ENCODE data around the gene HAPLN3.

Gene HAPLN3

GRCh38 chr15:88865498-88866099 is 29.7 kb downstream of the HAPLN3 start:
- in situ Hi-C loops (cut with MboI; ENCODE audit: low sequenced_read_pairs), result no loop called here

DNA sequence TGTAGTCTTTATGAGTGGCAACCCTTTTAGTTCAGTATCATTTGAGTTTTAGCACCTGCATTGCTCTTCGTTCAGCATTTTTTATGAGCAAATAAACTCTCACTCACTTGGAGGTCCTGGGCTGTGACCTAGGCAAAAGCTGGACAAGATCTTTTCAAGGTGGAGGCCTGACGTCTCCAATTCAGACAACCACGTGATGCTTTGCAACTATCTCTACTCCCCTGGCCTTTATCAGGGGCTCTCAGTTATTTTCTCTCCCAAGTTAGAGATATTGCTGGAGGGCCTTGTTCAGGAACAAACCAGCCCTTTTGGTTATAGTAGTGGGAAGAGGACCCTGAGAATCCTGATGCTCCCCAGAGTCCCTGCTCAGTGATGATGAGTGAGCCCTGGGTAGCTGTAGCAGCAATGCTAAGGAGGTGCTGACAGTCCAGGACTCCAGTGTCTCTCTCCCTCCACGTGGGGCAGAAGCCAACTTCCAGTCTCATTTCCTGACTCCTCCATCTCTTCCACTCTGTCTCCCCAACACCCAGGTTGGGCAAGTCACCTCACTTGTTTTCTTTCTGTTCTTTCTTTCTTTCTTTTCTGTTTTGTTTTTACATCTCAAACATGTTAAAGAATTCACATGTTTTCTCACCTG is 30.4 kb downstream of the HAPLN3 start:
- in situ Hi-C loops (cut with MboI; ENCODE audit: low sequenced_read_pairs), result no loop called here

DNA sequence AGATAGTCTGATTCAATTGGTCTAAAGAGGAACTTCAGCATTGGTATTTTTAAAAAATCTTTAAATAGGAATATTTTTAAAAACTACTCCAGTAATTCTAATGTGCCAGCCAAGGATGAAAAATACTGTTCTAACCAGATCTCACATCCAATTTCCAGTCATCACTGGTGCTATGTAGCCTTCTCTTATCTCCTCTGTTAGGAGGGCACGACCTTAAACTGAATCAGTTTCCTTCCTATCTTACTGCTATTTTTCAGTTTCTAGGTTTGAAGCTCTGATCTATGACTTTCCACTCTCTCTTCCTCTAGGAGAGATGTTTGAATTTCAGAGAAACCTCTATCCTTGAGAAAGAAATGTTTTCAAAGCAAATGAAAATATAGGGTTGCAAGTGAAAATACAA is 31.9 kb downstream of the HAPLN3 start:
- in situ Hi-C loops (cut with MboI; ENCODE audit: low sequenced_read_pairs), result no loop called here

- in situ Hi-C loops (cut with MboI; ENCODE audit: low sequenced_read_pairs), result no loop called here
Observed at GRCh38 chr15:88860212-88860611, 35.1 kb downstream of the HAPLN3 start.

- in situ Hi-C loops (cut with MboI; ENCODE audit: low sequenced_read_pairs), result no loop called here
Observed at GRCh38 chr15:88859550-88859949, 35.8 kb downstream of the HAPLN3 start.

GRCh38 chr15:88858934-88859333 is 36.4 kb downstream of the HAPLN3 start:
- in situ Hi-C loops (cut with MboI; ENCODE audit: low sequenced_read_pairs), result no loop called here

GRCh38 chr15:88852476-88852875 is 42.9 kb downstream of the HAPLN3 start:
- in situ Hi-C loops (cut with MboI; ENCODE audit: low sequenced_read_pairs), result no loop called here

- in situ Hi-C loops (cut with MboI; ENCODE audit: low sequenced_read_pairs), result no loop called here
Observed at GRCh38 chr15:88849376-88850072, 45.8 kb downstream of the HAPLN3 start.

GRCh38 chr15:88848203-88848602 is 47.1 kb downstream of the HAPLN3 start:
- in situ Hi-C loops (cut with MboI; ENCODE audit: low sequenced_read_pairs), result no loop called here

- in situ Hi-C loops (cut with MboI; ENCODE audit: low sequenced_read_pairs), result no loop called here
Observed at GRCh38 chr15:88847144-88847543, 48.2 kb downstream of the HAPLN3 start.

GRCh38 chr15:88845616-88846015 is 49.7 kb downstream of the HAPLN3 start:
- in situ Hi-C loops (cut with MboI; ENCODE audit: low sequenced_read_pairs), result no loop called here

- in situ Hi-C loops (cut with MboI; ENCODE audit: low sequenced_read_pairs), result no loop called here
Observed at GRCh38 chr15:88844749-88845386, 50.5 kb downstream of the HAPLN3 start.

DNA sequence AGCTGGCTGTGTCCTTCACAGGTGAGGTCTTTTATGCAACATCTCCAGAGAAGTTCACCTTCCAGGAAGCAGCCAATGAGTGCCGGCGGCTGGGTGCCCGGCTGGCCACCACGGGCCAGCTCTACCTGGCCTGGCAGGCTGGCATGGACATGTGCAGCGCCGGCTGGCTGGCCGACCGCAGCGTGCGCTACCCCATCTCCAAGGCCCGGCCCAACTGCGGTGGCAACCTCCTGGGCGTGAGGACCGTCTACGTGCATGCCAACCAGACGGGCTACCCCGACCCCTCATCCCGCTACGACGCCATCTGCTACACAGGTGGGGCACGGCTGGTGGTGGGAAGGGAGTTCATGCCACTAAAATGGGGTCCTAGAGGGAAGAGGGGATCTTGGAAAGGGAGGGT is 52.0 kb downstream of the HAPLN3 start:
- in situ Hi-C loops (cut with MboI; ENCODE audit: low sequenced_read_pairs), result no loop called here

DNA sequence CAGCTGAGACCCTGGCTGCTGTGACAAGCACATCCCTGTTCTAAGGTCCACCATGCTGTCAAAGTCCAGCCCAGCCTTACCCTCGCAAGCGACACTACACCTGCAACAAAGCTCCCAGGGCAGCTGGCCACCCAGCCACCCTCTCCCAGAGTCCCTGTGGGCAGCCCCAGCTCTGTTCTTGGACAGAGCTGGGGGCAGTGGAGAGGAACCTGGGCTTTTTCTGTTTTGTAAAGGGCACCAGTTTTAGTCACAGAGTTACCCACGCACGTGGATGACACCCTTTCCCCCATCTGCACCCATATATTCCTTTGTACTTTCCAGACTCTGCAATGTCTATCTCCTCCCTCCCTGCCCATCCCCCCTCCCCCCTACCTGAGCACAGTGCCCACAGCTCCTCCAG is 53.2 kb downstream of the HAPLN3 start:
- in situ Hi-C loops (cut with MboI; ENCODE audit: low sequenced_read_pairs), result no loop called here

DNA sequence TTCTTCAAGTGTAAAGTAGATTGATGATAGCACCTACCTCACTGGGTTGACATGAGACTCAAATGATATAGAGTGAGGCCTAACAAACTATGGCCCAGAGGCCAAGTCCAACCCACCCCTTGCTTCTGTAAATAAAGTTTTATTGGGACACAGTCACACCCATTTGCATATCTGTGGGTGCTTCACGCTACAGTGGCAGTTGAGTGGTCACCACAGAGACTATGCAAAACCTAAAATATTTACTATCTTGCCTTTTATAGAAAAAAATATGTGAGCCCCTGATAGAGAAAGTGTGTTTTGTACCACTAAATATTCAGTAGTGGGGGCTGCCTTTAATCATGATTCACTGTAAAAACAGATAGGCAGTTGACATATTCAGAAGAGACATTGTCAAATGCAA is 54.1 kb downstream of the HAPLN3 start:
- in situ Hi-C loops (cut with MboI; ENCODE audit: low sequenced_read_pairs), result no loop called here

- in situ Hi-C loops (cut with MboI; ENCODE audit: low sequenced_read_pairs), result no loop called here
Observed at GRCh38 chr15:88839961-88840360, 55.4 kb downstream of the HAPLN3 start.

GRCh38 chr15:88839146-88839545 is 56.2 kb downstream of the HAPLN3 start:
- in situ Hi-C loops (cut with MboI; ENCODE audit: low sequenced_read_pairs), result no loop called here

GRCh38 chr15:88838667-88839066 is 56.7 kb downstream of the HAPLN3 start:
- in situ Hi-C loops (cut with MboI; ENCODE audit: low sequenced_read_pairs), result no loop called here

GRCh38 chr15:88835646-88836045 is 59.7 kb downstream of the HAPLN3 start:
- in situ Hi-C loops (cut with MboI; ENCODE audit: low sequenced_read_pairs), result no loop called here

DNA sequence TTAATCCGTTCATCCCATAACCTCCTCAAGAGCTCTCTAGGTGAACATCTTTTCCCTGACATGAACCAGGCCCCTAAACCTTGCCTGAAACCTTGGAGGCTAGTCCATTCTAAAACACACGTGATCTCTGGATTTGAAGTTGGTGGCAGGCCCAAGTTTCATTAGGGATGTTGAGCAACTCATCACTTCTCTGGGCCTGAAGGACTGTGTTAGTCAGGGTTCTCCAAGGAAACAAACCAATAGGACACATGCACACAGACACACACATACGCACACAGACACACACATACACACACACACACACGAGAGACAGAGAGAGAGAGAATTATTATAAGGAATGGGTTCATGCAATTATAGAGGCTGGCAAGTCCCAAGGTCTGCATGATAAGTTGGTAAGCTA is 60.2 kb downstream of the HAPLN3 start:
- in situ Hi-C loops (cut with MboI; ENCODE audit: low sequenced_read_pairs), result no loop called here

- in situ Hi-C loops (cut with MboI; ENCODE audit: low sequenced_read_pairs), result no loop called here
Observed at GRCh38 chr15:88834211-88834812, 61.0 kb downstream of the HAPLN3 start.

GRCh38 chr15:88833731-88834100 is 61.6 kb downstream of the HAPLN3 start:
- in situ Hi-C loops (cut with MboI; ENCODE audit: low sequenced_read_pairs), result no loop called here
